SK-N-SH treated with all-trans-retinoic acid at 6 μM for 48 hours (cell line): ENCODE data around the gene MLPH.

ENCODE experiments used
- BACH2 ChIP-seq: fragments of 250-450 bp; sonication (Bioruptor Pico); IDR thresholded peaks from 2 replicates; pipeline ENCODE4 v1.9.0; 2021; ENCODE audit warnings: mild to moderate bottlenecking, borderline replicate concordance
- CREB5 ChIP-seq: fragments of 250-450 bp; sonication (Bioruptor Pico); IDR thresholded peaks from 2 replicates; pipeline ENCODE4 v1.5.1; 2020; ENCODE audit warnings: low read depth, mild to moderate bottlenecking, moderate library complexity
- ESRRG ChIP-seq: fragments of 250-450 bp; sonication (Bioruptor Pico); IDR thresholded peaks from 2 replicates; pipeline ENCODE4 v1.6.1; 2021; ENCODE audit warnings: mild to moderate bottlenecking
- ISL1 ChIP-seq: fragments of 250-450 bp; sonication (Bioruptor Pico); IDR thresholded peaks from 2 replicates; pipeline ENCODE4 v2.1.2; 2022; ENCODE audit warnings: mild to moderate bottlenecking, moderate library complexity
- PPARA ChIP-seq: fragments of 250-450 bp; sonication (Bioruptor Pico); IDR thresholded peaks from 2 replicates; pipeline ENCODE4 v1.5.0; 2020; ENCODE audit warnings: mild to moderate bottlenecking, borderline replicate concordance
- TCF4 ChIP-seq: fragments of 250-450 bp; sonication (Bioruptor Pico); IDR thresholded peaks from 2 replicates; pipeline ENCODE4 v1.8.0; 2021; ENCODE audit warnings: mild to moderate bottlenecking, moderate library complexity, borderline replicate concordance
- TOX ChIP-seq: fragments of 250-450 bp; sonication (Bioruptor Pico); IDR thresholded peaks from 2 replicates; pipeline ENCODE4 v1.8.0; 2021; ENCODE audit warnings: mild to moderate bottlenecking, moderate library complexity, borderline replicate concordance
- TSHZ2 ChIP-seq: fragments of 250-450 bp; sonication (Bioruptor Pico); IDR thresholded peaks from 2 replicates; pipeline ENCODE4 v1.5.0; 2020; ENCODE audit warnings: mild to moderate bottlenecking, moderate library complexity
- ZC3H10 ChIP-seq: fragments of 250-450 bp; sonication (Bioruptor Pico); IDR thresholded peaks from 2 replicates; pipeline ENCODE4 v1.5.1; 2021; ENCODE audit warnings: mild to moderate bottlenecking, moderate library complexity
- ZFP3 ChIP-seq: fragments of 250-450 bp; sonication (Bioruptor Pico); IDR thresholded peaks from 2 replicates; pipeline ENCODE4 v1.5.0; 2020; ENCODE audit warnings: mild to moderate bottlenecking, moderate library complexity
- ZFP30 ChIP-seq: fragments of 450-650 bp; formaldehyde crosslinking; IDR thresholded peaks from 2 replicates; pipeline ENCODE4 v1.5.0; 2022; ENCODE audit warnings: mild to moderate bottlenecking, moderate library complexity
- ZNF8 ChIP-seq: fragments of 450-650 bp; formaldehyde crosslinking; IDR thresholded peaks from 2 replicates; pipeline ENCODE4 v1.5.0; 2020; ENCODE audit warnings: mild to moderate bottlenecking, moderate library complexity
- TF ChIP-seq, protein P1 (sequence below): fragments of 250-450 bp; sonication (Bioruptor Pico); IDR thresholded peaks from 2 replicates; pipeline ENCODE4 v1.8.0; 2020; ENCODE audit warnings: mild to moderate bottlenecking, moderate library complexity, borderline replicate concordance
- TF ChIP-seq, protein P2 (sequence below): fragments of 250-450 bp; sonication (Bioruptor Pico); IDR thresholded peaks from 2 replicates; pipeline ENCODE4 v1.8.0; 2021; ENCODE audit warnings: low read depth, mild to moderate bottlenecking, moderate library complexity, borderline replicate concordance

GRCh38 chr2:237511885-237512405, 24.9 kb downstream of the MLPH start:
- TF ChIP-seq, protein P1, sequence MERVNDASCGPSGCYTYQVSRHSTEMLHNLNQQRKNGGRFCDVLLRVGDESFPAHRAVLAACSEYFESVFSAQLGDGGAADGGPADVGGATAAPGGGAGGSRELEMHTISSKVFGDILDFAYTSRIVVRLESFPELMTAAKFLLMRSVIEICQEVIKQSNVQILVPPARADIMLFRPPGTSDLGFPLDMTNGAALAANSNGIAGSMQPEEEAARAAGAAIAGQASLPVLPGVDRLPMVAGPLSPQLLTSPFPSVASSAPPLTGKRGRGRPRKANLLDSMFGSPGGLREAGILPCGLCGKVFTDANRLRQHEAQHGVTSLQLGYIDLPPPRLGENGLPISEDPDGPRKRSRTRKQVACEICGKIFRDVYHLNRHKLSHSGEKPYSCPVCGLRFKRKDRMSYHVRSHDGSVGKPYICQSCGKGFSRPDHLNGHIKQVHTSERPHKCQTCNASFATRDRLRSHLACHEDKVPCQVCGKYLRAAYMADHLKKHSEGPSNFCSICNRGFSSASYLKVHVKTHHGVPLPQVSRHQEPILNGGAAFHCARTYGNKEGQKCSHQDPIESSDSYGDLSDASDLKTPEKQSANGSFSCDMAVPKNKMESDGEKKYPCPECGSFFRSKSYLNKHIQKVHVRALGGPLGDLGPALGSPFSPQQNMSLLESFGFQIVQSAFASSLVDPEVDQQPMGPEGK (CRISPR knock-in tag), result no peak
- TF ChIP-seq CREB5 (CRISPR knock-in tag) (no peak), TSHZ2 (CRISPR knock-in tag) (no peak), ZFP3 (CRISPR knock-in tag) (no peak), ZNF8 (CRISPR knock-in tag) (no peak), TOX (CRISPR knock-in tag) (no peak), ZFP30 (no peak), BACH2 (CRISPR knock-in tag) (no peak), ZC3H10 (CRISPR knock-in tag) (no peak), ISL1 (CRISPR knock-in tag) (no peak), TCF4 (CRISPR knock-in tag) (no peak), PPARA (CRISPR knock-in tag) (no peak), ESRRG (CRISPR knock-in tag) (no peak)
- TF ChIP-seq, protein P2, sequence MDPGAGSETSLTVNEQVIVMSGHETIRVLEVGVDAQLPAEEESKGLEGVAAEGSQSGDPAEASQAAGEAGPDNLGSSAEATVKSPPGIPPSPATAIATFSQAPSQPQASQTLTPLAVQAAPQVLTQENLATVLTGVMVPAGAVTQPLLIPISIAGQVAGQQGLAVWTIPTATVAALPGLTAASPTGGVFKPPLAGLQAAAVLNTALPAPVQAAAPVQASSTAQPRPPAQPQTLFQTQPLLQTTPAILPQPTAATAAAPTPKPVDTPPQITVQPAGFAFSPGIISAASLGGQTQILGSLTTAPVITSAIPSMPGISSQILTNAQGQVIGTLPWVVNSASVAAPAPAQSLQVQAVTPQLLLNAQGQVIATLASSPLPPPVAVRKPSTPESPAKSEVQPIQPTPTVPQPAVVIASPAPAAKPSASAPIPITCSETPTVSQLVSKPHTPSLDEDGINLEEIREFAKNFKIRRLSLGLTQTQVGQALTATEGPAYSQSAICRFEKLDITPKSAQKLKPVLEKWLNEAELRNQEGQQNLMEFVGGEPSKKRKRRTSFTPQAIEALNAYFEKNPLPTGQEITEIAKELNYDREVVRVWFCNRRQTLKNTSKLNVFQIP (CRISPR knock-in tag), result no peak
